Measurements from ENCODE around the gene MPC1L. TPM values are rescaled to one million over a fixed set of nuclear protein-coding genes. Genes with fewer than 3 reads are reported as not detected.

The MPC1L gene
- total and polyA plus RNA-seq, 2 of the 8 experiments (the other 6 are each of a cell fraction or from before 2014, with no cell fraction given) = not detected

DNA sequence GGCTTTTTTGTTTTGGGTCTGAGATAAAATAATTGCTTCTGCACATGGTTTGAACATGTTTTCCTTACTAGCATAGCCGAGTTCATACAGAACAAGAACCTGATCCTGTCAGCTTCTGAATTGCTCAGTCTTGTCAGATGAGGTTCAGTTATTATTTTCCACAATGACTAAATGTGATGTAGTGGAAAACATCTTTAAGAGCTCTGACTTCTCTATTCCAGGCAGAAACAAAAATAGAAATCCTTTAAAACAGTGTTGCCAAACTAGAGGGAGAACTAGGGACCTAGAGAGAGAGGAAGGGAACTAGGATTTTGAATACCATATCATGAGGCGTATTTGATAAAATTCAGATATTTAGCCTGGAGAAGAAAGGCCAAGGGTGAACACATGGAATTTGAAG, 40.4 kb upstream of the MPC1L start:
- H4K91ac ChIP-seq (replicated peaks; ENCODE audit: insufficient read length, low read length) = no peak overlapping the region
- no peak overlapping the region for H2BK5ac ChIP-seq (ENCODE audit: low read depth, low read length)
- no peak for FAIRE-seq
- WGBS, 2 experiments (ENCODE audit: extremely low coverage in 1 of 2, insufficient coverage in 1 of 2, insufficient read length in 1 of 2, insufficient replicate concordance in 2 of 2, low coverage in 1 of 2, low lambda C conversion rate in 2 of 2, missing lambda C conversion rate in 1 of 2) = 89% methylated on average over 2 of the region's 2 CpGs; no CpG with 5 or more reads in 1 of the 2 experiments
- no peak overlapping the region for H3K4me3 ChIP-seq (ENCODE audit: extremely low read depth in 1 of 4, insufficient read depth in 2 of 4, low read depth in 3 of 4, low read length in 4 of 4)
- TF ChIP-seq HDAC2 (IDR thresholded peaks at IDR 0.05; ENCODE audit: borderline replicate concordance in 1 of 2, low read depth in 2 of 2, low read length in 2 of 2) = no peak
- no peak for TF ChIP-seq CHD1 (IDR thresholded peaks at IDR 0.05; ENCODE audit: low read depth, low read length)
- no peak for TF ChIP-seq KDM4A (IDR thresholded peaks at IDR 0.05; ENCODE audit: low read depth, low read length, severe bottlenecking)
- no peak for TF ChIP-seq SRF (IDR thresholded peaks at IDR 0.05; ENCODE audit: low read depth, low read length)
- no peak for TF ChIP-seq SP4 (IDR thresholded peaks at IDR 0.05; ENCODE audit: low read length)
- TF ChIP-seq GTF2F1 (IDR thresholded peaks at IDR 0.05; ENCODE audit: borderline replicate concordance, low read depth, low read length) = no peak
- TF ChIP-seq BRCA1 (IDR thresholded peaks at IDR 0.05; ENCODE audit: low read depth, low read length) = no peak
- TF ChIP-seq CBX5 (IDR thresholded peaks at IDR 0.05; ENCODE audit: low read depth, low read length) = no peak
- no peak for TF ChIP-seq SIX5 (IDR thresholded peaks at IDR 0.05; ENCODE audit: low read depth, low read length)
- TF ChIP-seq, protein P1, sequence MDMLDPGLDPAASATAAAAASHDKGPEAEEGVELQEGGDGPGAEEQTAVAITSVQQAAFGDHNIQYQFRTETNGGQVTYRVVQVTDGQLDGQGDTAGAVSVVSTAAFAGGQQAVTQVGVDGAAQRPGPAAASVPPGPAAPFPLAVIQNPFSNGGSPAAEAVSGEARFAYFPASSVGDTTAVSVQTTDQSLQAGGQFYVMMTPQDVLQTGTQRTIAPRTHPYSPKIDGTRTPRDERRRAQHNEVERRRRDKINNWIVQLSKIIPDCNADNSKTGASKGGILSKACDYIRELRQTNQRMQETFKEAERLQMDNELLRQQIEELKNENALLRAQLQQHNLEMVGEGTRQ (IDR thresholded peaks at IDR 0.05; ENCODE audit: low read length) = no peak
- H3K36me3 ChIP-seq (ENCODE audit: control insufficient read depth in 2 of 4, insufficient read depth in 4 of 4, low read length in 3 of 4) = no peaks in the 10 kb centered on the region
- no peak overlapping the region for H3K18ac ChIP-seq (ENCODE audit: extremely low read depth, low read length)
- H2BK12ac ChIP-seq (ENCODE audit: low read depth, low read length) = no peak overlapping the region
- no peak overlapping the region for H2AK5ac ChIP-seq (ENCODE audit: low read depth, low read length)
- no peak overlapping the region for H2AFZ ChIP-seq (ENCODE audit: low read length)
- H3K14ac ChIP-seq (ENCODE audit: insufficient read length) = no peak overlapping the region
- no peak overlapping the region for H4K8ac ChIP-seq (ENCODE audit: extremely low read depth, insufficient read depth, low read length)
- H3K23me2 ChIP-seq (ENCODE audit: low read depth, low read length) = no peaks in the 10 kb centered on the region
- no peaks in the 10 kb centered on the region for H3K27me3 ChIP-seq (replicated peaks in 1 of 4; ENCODE audit: control insufficient read depth in 3 of 4, extremely low read depth in 1 of 4, insufficient read depth in 3 of 4, low read length in 3 of 4)
- H4K20me1 ChIP-seq (replicated peaks in 1 of 2; ENCODE audit: control insufficient read depth in 1 of 2, insufficient read depth in 2 of 2, low read length in 2 of 2) = peaks cover 2 to 3% of the 10 kb centered on the region in 2 experiments
- no peak overlapping the region for H2BK15ac ChIP-seq (ENCODE audit: low read length)
- no peak overlapping the region for H3K4ac ChIP-seq (replicated peaks; ENCODE audit: insufficient read length, low read depth, low read length)
- POLR2A ChIA-PET (ENCODE audit: partially characterized antibody) = no interaction called here
- no peak overlapping the region for H3K56ac ChIP-seq (replicated peaks; ENCODE audit: insufficient read length, low read depth, low read length)
- DNase-seq (ENCODE audit: low read depth in 1 of 2, low spot score in 2 of 2) = no peak
- H4K5ac ChIP-seq (ENCODE audit: insufficient read length, low read depth, low read length) = no peak overlapping the region
- CTCF ChIA-PET (ENCODE audit: partially characterized antibody) = no interaction called here
- no peak overlapping the region for H3K9ac ChIP-seq (replicated peaks in 1 of 4; ENCODE audit: extremely low read depth in 1 of 4, low read depth in 3 of 4, low read length in 3 of 4)
- H3K79me2 ChIP-seq (ENCODE audit: control insufficient read depth in 1 of 2, insufficient read depth in 2 of 2, low read length in 2 of 2) = peaks cover 0 to 36% of the 10 kb centered on the region in 2 experiments; a peak in 2 of 4 replicates
- no peak overlapping the region for H3K23ac ChIP-seq (ENCODE audit: insufficient read length)
- H3K27ac ChIP-seq (ENCODE audit: low read depth, low read length) = no peak overlapping the region
- no peaks in the 10 kb centered on the region for H3K79me1 ChIP-seq (ENCODE audit: low read depth, low read length)
- no peak overlapping the region for H2BK120ac ChIP-seq (replicated peaks; ENCODE audit: low read depth, low read length)
- H3K4me1 ChIP-seq (replicated peaks in 1 of 4; ENCODE audit: control insufficient read depth in 3 of 4, insufficient read depth in 4 of 4, low read length in 3 of 4) = no peaks in the 10 kb centered on the region
- no peaks in the 10 kb centered on the region for H3K9me3 ChIP-seq (ENCODE audit: insufficient read depth in 2 of 2, low read depth in 1 of 2, low read length in 1 of 2)
- H3K4me2 ChIP-seq (ENCODE audit: insufficient read depth in 1 of 2, low read depth in 2 of 2, low read length in 2 of 2) = no peak overlapping the region
- no peak overlapping the region for H2BK20ac ChIP-seq (ENCODE audit: low read length)
